Stomach smooth muscle (tissue), 2 donors: ENCODE results near the gene USP12.
"Not testable (repeated sequence)": the region's sequence is repeated elsewhere in the genome, so short reads cannot be mapped to it uniquely, and the experiment has no call there.

ENCODE experiments used
- H3K27ac ChIP-seq: one replicate; pipeline ENCODE4 v1.7.0; 2013; ENCODE audit warnings: mild to moderate bottlenecking, low read length, inconsistent platforms
- H3K27me3 ChIP-seq, 2 donors: one replicate each; pipeline ENCODE4 v1.7.0; 2013; ENCODE audit warnings: low read length in 2 of 2; ENCODE audit not compliant: insufficient read depth in 2 of 2, control insufficient read depth in 1 of 2
- H3K36me3 ChIP-seq, 2 donors: one replicate each; pipeline ENCODE4 v1.7.0; 2013; ENCODE audit warnings: low read length in 2 of 2; ENCODE audit not compliant: control insufficient read depth in 2 of 2, insufficient read depth in 2 of 2
- H3K4me1 ChIP-seq: one replicate; pipeline ENCODE4 v1.7.0; 2013; ENCODE audit warnings: low read length; ENCODE audit not compliant: control insufficient read depth, insufficient read depth
- H3K4me3 ChIP-seq, 2 donors: one replicate each; pipeline ENCODE4 v1.7.0; 2013; ENCODE audit warnings: low read length in 2 of 2
- H3K9ac ChIP-seq, 2 donors: one replicate each; pipeline ENCODE4 v1.7.0; 2013; ENCODE audit warnings: low read length in 2 of 2, mild to moderate bottlenecking in 1 of 2
- H3K9me3 ChIP-seq, 2 donors: one replicate each; pipeline ENCODE4 v1.7.0; 2013; ENCODE audit warnings: low read length in 2 of 2; ENCODE audit not compliant: control insufficient read depth in 2 of 2
- donor health status: healthy.
- donor health status: Pancreatic carcinoma.

Gene USP12

GRCh38 chr13:27076421-27076820, 95.2 kb downstream of the USP12 start:
- Histone ChIP-seq H3K9me3 (no peaks in the 10 kb centered on the region), H3K27me3 (no peaks in the 10 kb centered on the region), H3K36me3 (peaks cover 13 to 24% of the 10 kb centered on the region in 2 donors), H3K27ac (no peak overlapping the region), H3K4me1 (no peaks in the 10 kb centered on the region), H3K9ac (no peak overlapping the region), H3K4me3 (no peak overlapping the region)

DNA sequence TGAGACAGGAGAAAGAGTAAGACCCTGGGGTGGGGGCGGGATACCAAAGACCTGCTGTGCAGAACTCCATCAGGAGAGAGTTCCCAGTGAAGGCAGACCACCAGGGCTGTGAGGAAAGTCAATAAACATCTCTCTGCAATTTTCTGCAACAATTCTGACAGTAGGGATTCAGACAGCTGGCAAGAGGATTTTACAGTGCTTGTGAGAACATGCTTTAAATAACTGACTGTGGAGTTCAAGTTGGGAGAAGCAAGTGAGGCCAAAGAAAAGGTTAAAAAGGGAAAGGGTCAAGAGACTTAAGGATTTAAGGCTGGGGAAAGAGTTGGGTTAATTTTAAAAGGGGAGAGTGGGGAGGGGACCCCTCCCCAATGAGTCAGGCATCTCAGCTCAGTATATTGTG, 98.4 kb downstream of the USP12 start:
- no peak overlapping the region for H3K9ac ChIP-seq

GRCh38 chr13:27066123-27066522, 105.5 kb downstream of the USP12 start:
- not testable (repeated sequence) for H3K9me3 ChIP-seq, H3K27me3 ChIP-seq, H3K9ac ChIP-seq, H3K4me1 ChIP-seq, H3K4me3 ChIP-seq, H3K27ac ChIP-seq
- H3K36me3 ChIP-seq, result peaks cover 11 to 13% of the 10 kb centered on the region in 2 donors

More for the DNA sequence above, 98.4 kb downstream of the USP12 start:
- Histone ChIP-seq H3K27ac (no peak overlapping the region), H3K36me3 (peaks cover 10 to 24% of the 10 kb centered on the region in 2 donors), H3K27me3 (no peaks in the 10 kb centered on the region), H3K4me3 (no peak overlapping the region), H3K9me3 (no peaks in the 10 kb centered on the region), H3K4me1 (no peaks in the 10 kb centered on the region)

DNA sequence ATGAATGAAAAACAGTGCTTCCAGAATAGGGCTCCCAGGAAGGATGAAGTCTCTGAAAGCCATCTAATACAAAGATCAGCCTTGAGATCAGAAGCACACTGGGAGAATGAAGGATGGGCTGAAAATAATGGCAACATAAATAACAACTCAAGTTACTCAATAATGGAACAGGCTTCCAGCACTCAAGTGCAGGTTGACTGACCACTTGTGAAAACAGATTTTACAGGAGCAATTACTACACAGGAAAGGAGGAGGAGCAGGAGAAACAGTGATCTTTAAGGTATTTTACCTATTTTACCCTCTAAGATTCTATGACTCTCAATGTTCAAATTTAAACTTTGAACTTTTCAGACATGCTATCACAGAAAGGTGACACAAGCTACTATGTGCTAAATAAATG, 106.0 kb downstream of the USP12 start:
- H3K4me1 ChIP-seq, result no peaks in the 10 kb centered on the region

DNA sequence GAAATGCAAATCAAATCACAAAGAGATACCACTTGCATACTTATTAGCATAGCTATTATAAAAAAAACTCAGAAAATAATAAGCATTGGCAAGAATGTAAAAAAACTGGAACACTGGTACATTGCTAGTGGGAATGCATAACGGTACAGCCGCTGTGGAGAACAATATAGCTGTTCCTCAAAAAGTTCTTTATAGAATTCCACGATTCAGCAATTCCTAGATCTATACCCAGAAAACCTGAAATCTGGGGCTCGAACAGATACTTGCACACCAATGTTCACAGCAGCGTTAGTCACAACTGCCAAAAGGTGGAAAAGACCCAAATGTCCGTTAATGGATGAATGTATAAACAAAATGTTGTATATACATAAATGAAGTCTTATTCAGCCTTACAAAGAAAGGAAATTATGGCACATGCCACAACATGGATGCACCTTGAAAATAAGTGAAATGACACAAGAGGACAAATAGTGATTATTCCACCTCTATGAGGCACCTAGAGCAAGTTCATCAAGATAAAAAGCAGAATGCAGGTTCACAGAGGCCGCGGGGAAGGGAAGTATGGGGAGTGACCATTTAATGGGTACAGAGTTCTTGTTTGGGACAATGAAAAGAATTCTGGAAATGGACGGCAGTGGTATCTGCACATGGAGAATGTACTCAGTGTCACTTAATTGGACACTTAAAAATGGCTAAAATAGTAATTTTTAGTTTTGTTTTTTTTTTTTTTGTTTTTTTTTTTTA, 107.2 kb downstream of the USP12 start:
- Histone ChIP-seq H3K9me3 (peaks cover 0 to 6% of the 10 kb centered on the region in 2 donors), H3K36me3 (peaks cover 8 to 10% of the 10 kb centered on the region in 2 donors), H3K9ac (no peak overlapping the region), H3K27ac (no peak overlapping the region), H3K4me3 (no peak overlapping the region), H3K4me1 (no peaks in the 10 kb centered on the region), H3K27me3 (no peaks in the 10 kb centered on the region)

More for the DNA sequence above, 106.0 kb downstream of the USP12 start:
- H3K9me3 ChIP-seq, result peaks cover 0 to 6% of the 10 kb centered on the region in 2 donors
- H3K4me3 ChIP-seq, result no peak overlapping the region
- H3K9ac ChIP-seq, result no peak overlapping the region
- H3K27ac ChIP-seq, result no peak overlapping the region
- no peaks in the 10 kb centered on the region for H3K27me3 ChIP-seq
- H3K36me3 ChIP-seq, result peaks cover 11 to 13% of the 10 kb centered on the region in 2 donors

DNA sequence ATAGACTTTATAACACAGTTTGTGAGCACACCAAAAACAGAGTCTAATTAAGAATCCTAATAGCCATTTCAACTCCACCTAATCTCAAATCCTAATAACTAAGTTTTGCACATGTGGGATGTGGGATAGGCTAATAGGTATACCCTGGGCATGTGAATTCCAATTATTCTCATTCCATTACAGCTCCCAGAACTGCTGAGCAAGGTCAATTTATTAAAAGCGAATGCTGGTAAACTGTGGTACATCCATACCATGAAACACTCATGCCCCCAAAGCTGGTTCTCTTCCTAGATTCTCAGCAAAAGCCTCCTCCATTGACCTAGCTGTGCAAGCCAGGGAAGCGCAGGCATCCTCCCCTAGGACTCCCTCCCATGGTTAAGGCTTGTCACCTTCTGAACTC, 113.8 kb downstream of the USP12 start:
- Histone ChIP-seq H3K9ac (no peak overlapping the region), H3K4me1 (peaks cover 9% of the 10 kb centered on the region), H3K9me3 (no peaks in the 10 kb centered on the region), H3K27ac (no peak overlapping the region), H3K4me3 (no peak overlapping the region), H3K27me3 (no peaks in the 10 kb centered on the region), H3K36me3 (no peaks in the 10 kb centered on the region)

- no peak overlapping the region for H3K27ac ChIP-seq
- no peaks in the 10 kb centered on the region for H3K9me3 ChIP-seq
- no peak overlapping the region for H3K9ac ChIP-seq
- H3K27me3 ChIP-seq, result no peaks in the 10 kb centered on the region
- H3K36me3 ChIP-seq, result peaks cover 0 to under 1% of the 10 kb centered on the region in 2 donors
- H3K4me3 ChIP-seq, result no peak overlapping the region
- H3K4me1 ChIP-seq, result peaks cover 9% of the 10 kb centered on the region
Measured at GRCh38 chr13:27055526-27055925, 116.1 kb downstream of the USP12 start.

DNA sequence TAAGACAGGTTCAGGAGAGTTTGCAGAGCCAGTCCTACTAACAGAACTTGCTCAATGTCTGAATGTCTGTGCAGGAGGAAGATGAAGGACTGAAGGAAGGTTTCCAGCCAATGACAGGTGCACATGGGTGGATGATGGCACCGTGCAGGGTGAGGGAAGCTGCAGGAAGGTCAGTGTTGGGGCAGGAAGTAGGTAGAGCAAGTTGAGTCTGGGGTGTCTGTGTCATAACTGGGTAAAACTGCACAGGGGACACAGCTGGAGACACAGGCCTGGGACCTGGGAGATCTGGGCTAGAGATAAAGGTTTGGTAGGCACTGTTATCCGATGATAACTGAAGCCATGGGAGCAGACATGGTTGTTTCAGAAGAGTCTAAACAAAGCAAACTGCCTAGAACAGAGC, 116.9 kb downstream of the USP12 start:
- Histone ChIP-seq H3K9me3 (no peaks in the 10 kb centered on the region), H3K9ac (no peak overlapping the region), H3K27me3 (no peaks in the 10 kb centered on the region), H3K27ac (no peak overlapping the region), H3K4me1 (peaks cover 9% of the 10 kb centered on the region), H3K4me3 (no peak overlapping the region), H3K36me3 (peaks cover 0 to 3% of the 10 kb centered on the region in 2 donors)

DNA sequence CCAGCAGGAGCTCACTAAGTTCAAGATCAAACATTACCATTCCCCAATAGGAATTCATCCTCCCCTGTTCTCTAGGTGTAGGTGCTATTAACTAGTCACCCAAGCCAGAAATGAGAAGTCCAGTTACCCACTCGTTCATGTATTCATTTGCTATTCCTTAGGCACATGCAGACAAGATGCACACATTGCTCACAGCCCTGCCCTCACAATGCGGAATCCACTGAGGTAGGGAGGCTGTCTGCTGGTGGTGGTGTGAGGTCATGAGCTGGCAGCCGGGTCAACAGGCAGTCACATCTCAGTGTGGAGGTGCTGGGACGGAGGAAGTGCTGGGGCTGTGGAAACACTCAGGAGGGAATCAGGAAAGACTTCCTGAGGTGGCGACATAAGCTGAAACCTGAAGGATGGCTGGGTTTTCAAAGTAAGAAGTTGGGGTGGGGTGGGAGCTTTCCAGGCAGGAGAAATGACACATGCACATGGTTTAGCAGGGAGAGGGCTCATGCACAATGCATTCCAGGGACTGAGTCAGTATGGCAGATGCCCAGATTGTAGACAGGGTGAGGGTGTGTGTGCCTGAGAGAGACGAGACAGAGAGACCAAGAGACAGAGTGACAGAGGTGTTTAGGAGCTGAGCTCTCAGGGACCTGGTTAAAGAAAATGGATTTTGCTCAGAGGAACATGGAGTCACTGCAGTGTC, 117.6 kb downstream of the USP12 start:
- no peak overlapping the region for H3K9ac ChIP-seq

DNA sequence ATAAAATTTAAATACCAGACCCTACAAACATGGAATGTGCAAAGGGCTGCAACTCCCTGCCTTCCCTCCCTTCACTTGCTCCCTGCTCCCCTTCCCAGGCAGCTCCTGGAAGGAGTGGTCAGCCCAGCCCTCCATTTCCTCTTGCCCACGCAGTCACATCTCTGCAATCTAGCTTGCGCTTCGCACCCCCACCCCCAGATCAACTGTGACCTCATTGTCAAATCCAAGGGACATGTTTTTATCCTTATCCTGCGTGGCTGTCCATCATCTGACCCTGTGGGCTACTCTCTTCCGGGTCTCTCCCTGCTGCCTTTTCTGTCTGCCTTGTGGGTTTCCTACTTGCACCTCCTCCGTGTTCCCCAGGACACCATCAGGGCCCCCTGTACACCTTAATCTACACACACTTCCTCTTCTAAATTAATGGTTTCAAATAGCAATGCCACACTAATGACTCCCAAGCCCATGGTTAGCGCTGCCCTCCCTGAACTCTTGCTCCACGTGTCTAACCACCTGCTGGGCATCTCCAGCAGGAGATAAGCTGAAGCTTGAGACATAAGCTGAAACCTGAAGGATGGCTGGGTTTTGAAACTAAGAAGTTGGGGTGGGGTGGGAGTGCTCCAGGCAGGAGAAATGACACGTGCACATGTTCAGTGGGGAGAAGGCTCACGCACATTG, 118.3 kb downstream of the USP12 start:
- Histone ChIP-seq H3K9ac (no peak overlapping the region), H3K9me3 (no peaks in the 10 kb centered on the region), H3K27ac (no peak overlapping the region), H3K27me3 (no peaks in the 10 kb centered on the region), H3K4me1 (peaks cover 9% of the 10 kb centered on the region), H3K4me3 (no peak overlapping the region), H3K36me3 (peaks cover 0 to 3% of the 10 kb centered on the region in 2 donors)

More for the DNA sequence above, 117.6 kb downstream of the USP12 start:
- Histone ChIP-seq H3K36me3 (peaks cover 0 to 3% of the 10 kb centered on the region in 2 donors), H3K4me3 (no peak overlapping the region), H3K9me3 (no peaks in the 10 kb centered on the region), H3K27me3 (no peaks in the 10 kb centered on the region), H3K4me1 (peaks cover 9% of the 10 kb centered on the region), H3K27ac (no peak overlapping the region)
